ENCODE measurements around the gene DBNDD1.
A peak's percentile ranks its signal among the peaks of the same experiment; 100 is the strongest.

Gene DBNDD1

GRCh38 chr16:90033387-90033786, 14.1 kb upstream of the DBNDD1 start:
- H3K27me3 ChIP-seq (ENCODE audit: insufficient read depth, low read length): no peaks in the 10 kb centered on the region
- H3K4me3 ChIP-seq (ENCODE audit: low read length): no peak overlapping the region
- peaks cover 47% of the 10 kb centered on the region for H3K36me3 ChIP-seq (ENCODE audit: insufficient read depth, low read depth, low read length)
- H3K27ac ChIP-seq (ENCODE audit: low read length): no peak overlapping the region
- no peaks in the 10 kb centered on the region for H3K9me3 ChIP-seq (ENCODE audit: insufficient read depth, low read depth, low read length)
- H3K9ac ChIP-seq (ENCODE audit: low read depth, low read length): no peak overlapping the region
- peaks cover 7% of the 10 kb centered on the region for H3K4me1 ChIP-seq (ENCODE audit: insufficient read depth, low read length)

- Histone ChIP-seq H3K4me1 (ENCODE audit: insufficient read depth, low read length) (peaks cover 7% of the 10 kb centered on the region), H3K9ac (ENCODE audit: low read depth, low read length) (no peak overlapping the region), H3K27me3 (ENCODE audit: insufficient read depth, low read length) (no peaks in the 10 kb centered on the region), H3K4me3 (ENCODE audit: low read length) (no peak overlapping the region), H3K27ac (ENCODE audit: low read length) (no peak overlapping the region), H3K36me3 (ENCODE audit: insufficient read depth, low read depth, low read length) (peaks cover 42% of the 10 kb centered on the region), H3K9me3 (ENCODE audit: insufficient read depth, low read depth, low read length) (no peaks in the 10 kb centered on the region)
These were observed 13.5 kb upstream of the DBNDD1 start for GRCh38 chr16:90032674-90033331.

GRCh38 chr16:90031931-90032673, 12.8 kb upstream of the DBNDD1 start:
- Histone ChIP-seq H3K9ac (ENCODE audit: low read depth, low read length) (no peak overlapping the region), H3K27ac (ENCODE audit: low read length) (no peak overlapping the region), H3K36me3 (ENCODE audit: insufficient read depth, low read depth, low read length) (peaks cover 35% of the 10 kb centered on the region), H3K4me1 (ENCODE audit: insufficient read depth, low read length) (peaks cover 7% of the 10 kb centered on the region), H3K27me3 (ENCODE audit: insufficient read depth, low read length) (no peaks in the 10 kb centered on the region), H3K4me3 (ENCODE audit: low read length) (no peak overlapping the region), H3K9me3 (ENCODE audit: insufficient read depth, low read depth, low read length) (no peaks in the 10 kb centered on the region)

GRCh38 chr16:90031186-90031930, 12.1 kb upstream of the DBNDD1 start:
- H3K27me3 ChIP-seq (ENCODE audit: insufficient read depth, low read length): no peaks in the 10 kb centered on the region
- peaks cover 27% of the 10 kb centered on the region for H3K36me3 ChIP-seq (ENCODE audit: insufficient read depth, low read depth, low read length)
- H3K9ac ChIP-seq (ENCODE audit: low read depth, low read length): no peak overlapping the region

GRCh38 chr16:90028985-90029384, 9.7 kb upstream of the DBNDD1 start:
- H3K4me1 ChIP-seq (ENCODE audit: insufficient read depth, low read length): no peaks in the 10 kb centered on the region; the same call in 1 of the 2 replicates
- no peak overlapping the region; the same call in 1 of the 2 replicates for H3K9ac ChIP-seq (ENCODE audit: low read depth, low read length)
- no peaks in the 10 kb centered on the region for H3K9me3 ChIP-seq (ENCODE audit: insufficient read depth, low read depth, low read length)
- no peak overlapping the region for H3K4me3 ChIP-seq (ENCODE audit: low read length)
- no peaks in the 10 kb centered on the region for H3K27me3 ChIP-seq (ENCODE audit: insufficient read depth, low read length)
- no peak overlapping the region for H3K27ac ChIP-seq (ENCODE audit: low read length)
- H3K36me3 ChIP-seq (ENCODE audit: insufficient read depth, low read depth, low read length): peaks cover 20% of the 10 kb centered on the region; the same call in 1 of the 2 replicates

More at GRCh38 chr16:90031186-90031930, 12.1 kb upstream of the DBNDD1 start:
- H3K27ac ChIP-seq (ENCODE audit: low read length): no peak overlapping the region
- no peaks in the 10 kb centered on the region for H3K9me3 ChIP-seq (ENCODE audit: insufficient read depth, low read depth, low read length)
- no peak overlapping the region for H3K4me3 ChIP-seq (ENCODE audit: low read length)
- peaks cover 7% of the 10 kb centered on the region for H3K4me1 ChIP-seq (ENCODE audit: insufficient read depth, low read length)

- H3K9me3 ChIP-seq (ENCODE audit: insufficient read depth, low read depth, low read length): no peaks in the 10 kb centered on the region
- no peak overlapping the region for H3K27ac ChIP-seq (ENCODE audit: low read length)
- peaks cover 11% of the 10 kb centered on the region; the same call in 1 of the 2 replicates for H3K36me3 ChIP-seq (ENCODE audit: insufficient read depth, low read depth, low read length)
- no peak overlapping the region for H3K9ac ChIP-seq (ENCODE audit: low read depth, low read length)
- no peak overlapping the region for H3K4me3 ChIP-seq (ENCODE audit: low read length)
- no peaks in the 10 kb centered on the region for H3K27me3 ChIP-seq (ENCODE audit: insufficient read depth, low read length)
- H3K4me1 ChIP-seq (ENCODE audit: insufficient read depth, low read length): no peaks in the 10 kb centered on the region; the same call in 1 of the 2 replicates
These were observed 8.4 kb upstream of the DBNDD1 start for GRCh38 chr16:90027611-90028010.

GRCh38 chr16:90026135-90026534, 6.9 kb upstream of the DBNDD1 start:
- H3K4me3 ChIP-seq (ENCODE audit: low read length): no peak overlapping the region
- H3K27me3 ChIP-seq (ENCODE audit: insufficient read depth, low read length): no peaks in the 10 kb centered on the region; the same call in 1 of the 2 replicates
- no peaks in the 10 kb centered on the region for H3K36me3 ChIP-seq (ENCODE audit: insufficient read depth, low read depth, low read length)
- H3K4me1 ChIP-seq (ENCODE audit: insufficient read depth, low read length): peaks cover 9% of the 10 kb centered on the region
- H3K9me3 ChIP-seq (ENCODE audit: insufficient read depth, low read depth, low read length): no peaks in the 10 kb centered on the region
- H3K9ac ChIP-seq (ENCODE audit: low read depth, low read length): no peak overlapping the region
- H3K27ac ChIP-seq (ENCODE audit: low read length): no peak overlapping the region

GRCh38 chr16:90023078-90023447, 3.8 kb upstream of the DBNDD1 start:
- Histone ChIP-seq H3K9me3 (ENCODE audit: insufficient read depth, low read depth, low read length) (no peaks in the 10 kb centered on the region), H3K27ac (ENCODE audit: low read length) (no peak overlapping the region), H3K4me3 (ENCODE audit: low read length) (no peak overlapping the region; the same call in 1 of the 2 replicates), H3K27me3 (ENCODE audit: insufficient read depth, low read length) (peaks cover 10% of the 10 kb centered on the region), H3K36me3 (ENCODE audit: insufficient read depth, low read depth, low read length) (no peaks in the 10 kb centered on the region), H3K4me1 (ENCODE audit: insufficient read depth, low read length) (peaks cover 17% of the 10 kb centered on the region), H3K9ac (ENCODE audit: low read depth, low read length) (peak overlapping the region; percentile 21; the same call in 1 of the 2 replicates)

- H3K9me3 ChIP-seq (ENCODE audit: insufficient read depth, low read depth, low read length): no peaks in the 10 kb centered on the region
- H3K36me3 ChIP-seq (ENCODE audit: insufficient read depth, low read depth, low read length): no peaks in the 10 kb centered on the region
- H3K27me3 ChIP-seq (ENCODE audit: insufficient read depth, low read length): peaks cover 16% of the 10 kb centered on the region
- no peak overlapping the region for H3K27ac ChIP-seq (ENCODE audit: low read length)
- H3K4me1 ChIP-seq (ENCODE audit: insufficient read depth, low read length): peaks cover 21% of the 10 kb centered on the region
- H3K9ac ChIP-seq (ENCODE audit: low read depth, low read length): peak overlapping the region; percentile 51; the same call in 1 of the 2 replicates
- H3K4me3 ChIP-seq (ENCODE audit: low read length): no peak overlapping the region; the same call in 1 of the 2 replicates
These were observed 3.2 kb upstream of the DBNDD1 start for GRCh38 chr16:90022209-90023077.

- no peaks in the 10 kb centered on the region for H3K9me3 ChIP-seq (ENCODE audit: insufficient read depth, low read depth, low read length)
- H3K9ac ChIP-seq (ENCODE audit: low read depth, low read length): peak overlapping the region; percentile 75; the same call in 1 of the 2 replicates
- H3K4me1 ChIP-seq (ENCODE audit: insufficient read depth, low read length): peaks cover 21% of the 10 kb centered on the region
- peaks cover 16% of the 10 kb centered on the region for H3K27me3 ChIP-seq (ENCODE audit: insufficient read depth, low read length)
- H3K4me3 ChIP-seq (ENCODE audit: low read length): peak overlapping the region; percentile 72; the same call in 1 of the 2 replicates
- H3K36me3 ChIP-seq (ENCODE audit: insufficient read depth, low read depth, low read length): no peaks in the 10 kb centered on the region; the same call in 1 of the 2 replicates
- no peak overlapping the region for H3K27ac ChIP-seq (ENCODE audit: low read length)
These were observed 1.7 kb upstream of the DBNDD1 start for GRCh38 chr16:90020838-90021382.
